Right ventricle myocardium inferior (tissue), 1 donor: ENCODE data around the gene TRIP11. TPM values are rescaled to one million over a fixed set of nuclear protein-coding genes. Genes with fewer than 3 reads are reported as not detected.
A peak's percentile ranks its signal among the peaks of the same experiment; 100 is the strongest.

ENCODE experiments used
- ATAC-seq: fragments of 200-7000 bp; cut with Tn5 transposase; one replicate; pipeline ENCODE4 v1.9.1; 2020; ENCODE audit warnings: mild to moderate bottlenecking, moderate library complexity
- DNase-seq: peaks from one replicate; pipeline ENCODE4 v3.0.0; 2021; ENCODE audit errors: missing footprints
- intact Hi-C: fragments of 100-400 bp; cut with DNase I; formaldehyde crosslinking; loops from one replicate; pipeline ENCODE4 v1.11.0; 2022
- total RNA-seq: library from RNA; stranded (reverse); fragmentation: NEBNext Ultra II Directional; extraction: Animal tissue kit (Norgen Biotek cat#: 25700); gene quantifications from one replicate; pipeline ENCODE4 v1.2.1, GENCODE V29; 2021
- donor health status: DM: no; HTN: yes; CAD: no; lungs with severe emphysema.

TRIP11 gene
- total RNA-seq, 1 donor from 2014 or later = 51.2 TPM

- DNase-seq = no peak
- intact Hi-C loops = no loop called here
Observed at GRCh38 chr14:91931478-91932088, 108.3 kb downstream of the TRIP11 start.

DNA sequence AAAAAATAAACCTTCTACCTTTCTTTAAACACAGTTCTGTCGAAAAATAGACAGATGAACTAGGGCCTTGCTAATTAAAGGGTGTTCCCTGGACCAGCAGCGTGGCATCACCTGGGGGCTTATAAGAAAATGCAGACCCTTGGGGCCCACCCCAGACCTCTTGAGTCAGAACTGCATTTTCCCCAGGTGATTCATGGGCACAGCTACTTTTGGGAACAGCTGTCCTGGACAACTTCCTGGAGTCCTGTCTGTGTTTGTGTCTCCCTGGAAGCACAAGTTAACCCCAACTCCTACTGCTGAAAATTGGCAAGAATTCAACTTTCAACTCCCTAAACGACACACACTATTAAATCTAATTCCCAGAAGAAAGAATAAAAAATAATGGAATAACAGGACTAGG is 110.2 kb downstream of the TRIP11 start:
- intact Hi-C loops = no loop called here
- no peak for ATAC-seq
- no peak for DNase-seq

More at GRCh38 chr14:91931478-91932088, 108.3 kb downstream of the TRIP11 start:
- ATAC-seq = peak; percentile 81

GRCh38 chr14:91927800-91928199 is 112.1 kb downstream of the TRIP11 start:
- no peak for ATAC-seq
- intact Hi-C loops = no loop called here
- no peak for DNase-seq

GRCh38 chr14:91927191-91927590 is 112.7 kb downstream of the TRIP11 start:
- intact Hi-C loops = no loop called here
- ATAC-seq = no peak
- no peak for DNase-seq

DNA sequence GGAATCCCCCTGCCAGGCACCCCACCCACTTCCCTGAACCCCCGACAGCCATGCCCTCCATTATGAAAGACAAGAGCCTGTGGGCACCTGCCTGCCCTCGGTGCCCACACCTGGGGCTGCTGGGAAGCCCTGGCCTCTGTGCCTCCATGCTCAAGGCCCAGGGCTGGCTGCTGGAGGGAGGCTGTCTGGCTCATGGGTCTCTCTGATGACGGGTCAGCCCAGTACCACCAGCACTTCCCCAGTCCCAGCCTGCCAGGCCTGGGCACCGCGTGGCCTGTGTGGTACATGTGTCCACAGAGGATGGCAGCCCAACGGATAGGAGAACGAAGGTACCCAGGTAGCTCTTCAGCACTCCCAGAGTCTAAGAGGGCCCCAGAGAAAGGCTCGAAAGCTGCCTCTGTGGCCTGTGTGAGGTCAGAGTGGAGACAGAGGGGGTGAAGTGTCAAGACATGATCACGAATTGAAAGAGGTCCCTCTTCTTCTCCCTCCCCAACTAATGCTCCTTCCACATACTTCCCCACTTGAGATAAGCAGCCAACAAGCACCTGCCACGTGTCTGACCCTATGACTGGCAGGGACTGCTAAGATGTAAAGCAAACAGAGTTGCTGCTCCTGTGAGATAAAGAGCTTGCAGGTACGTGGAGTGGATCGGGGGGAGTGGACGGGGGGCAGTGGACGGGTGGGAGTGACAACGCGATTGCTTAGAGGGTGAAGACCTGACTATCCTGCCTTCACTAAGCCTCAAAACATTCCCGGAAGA is 113.5 kb downstream of the TRIP11 start:
- intact Hi-C loops = no loop called here
- DNase-seq (no peak), ATAC-seq (no peak)

DNA sequence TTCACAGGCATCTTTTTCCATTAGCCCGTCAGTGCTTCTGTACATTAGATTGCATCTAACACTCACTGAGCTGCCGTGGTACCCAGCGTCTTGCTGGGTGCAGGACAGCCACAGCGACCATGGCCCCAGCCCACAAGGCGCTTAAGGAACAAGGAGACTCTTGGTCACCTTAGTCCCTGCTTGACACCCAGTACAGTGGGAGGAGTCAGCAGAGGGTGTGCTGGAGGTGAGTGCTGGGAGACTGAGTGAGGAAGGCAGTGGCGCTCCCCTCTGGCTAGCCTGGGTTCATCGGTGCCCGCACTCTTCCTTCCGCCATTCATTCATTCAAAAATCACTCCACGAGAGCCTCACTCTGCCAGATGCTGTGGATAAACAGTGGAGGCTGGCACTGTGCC is 114.1 kb downstream of the TRIP11 start:
- ATAC-seq (no peak), DNase-seq (no peak)
- intact Hi-C loops = no loop called here

DNA sequence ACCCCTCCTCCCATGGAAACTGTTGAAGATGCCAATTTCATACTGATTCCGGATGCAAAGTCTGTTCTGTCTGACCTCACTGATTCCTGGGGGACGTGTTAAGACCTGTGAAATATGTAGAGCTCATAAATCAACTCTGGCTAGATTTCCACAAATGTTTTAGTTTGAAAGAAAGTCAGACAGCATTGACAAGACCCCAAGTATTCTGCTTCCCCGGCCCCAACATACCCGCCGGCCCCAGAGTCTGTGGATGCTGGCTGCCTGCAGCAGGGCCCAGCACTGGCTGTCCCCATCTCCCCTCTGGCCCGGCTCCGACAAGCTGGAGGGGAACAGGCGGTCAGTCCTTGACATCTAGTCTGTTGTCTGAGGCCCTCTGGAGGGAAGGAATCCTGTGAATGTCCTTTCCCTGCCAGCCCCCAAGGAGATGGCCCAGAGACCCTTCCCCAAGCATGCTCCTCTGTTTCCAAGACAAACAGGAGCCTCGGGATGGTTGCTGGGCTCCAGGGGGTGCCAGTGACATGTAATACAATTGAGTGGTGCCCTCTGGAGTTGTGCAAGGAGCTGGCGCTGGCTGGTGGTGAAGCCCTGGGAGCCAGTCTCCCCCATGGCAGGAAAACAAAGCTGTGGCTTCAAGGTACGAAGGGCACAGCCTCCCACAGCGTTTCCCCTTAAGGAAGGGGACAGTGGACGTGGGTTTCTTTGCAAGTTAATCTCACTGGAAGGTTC is 114.7 kb downstream of the TRIP11 start:
- no peak for DNase-seq
- peak; percentile 15 for ATAC-seq
- intact Hi-C loops = no loop called here

- no peak for ATAC-seq
- DNase-seq = no peak
Observed at GRCh38 chr14:91920526-91920925, 119.3 kb downstream of the TRIP11 start.

DNA sequence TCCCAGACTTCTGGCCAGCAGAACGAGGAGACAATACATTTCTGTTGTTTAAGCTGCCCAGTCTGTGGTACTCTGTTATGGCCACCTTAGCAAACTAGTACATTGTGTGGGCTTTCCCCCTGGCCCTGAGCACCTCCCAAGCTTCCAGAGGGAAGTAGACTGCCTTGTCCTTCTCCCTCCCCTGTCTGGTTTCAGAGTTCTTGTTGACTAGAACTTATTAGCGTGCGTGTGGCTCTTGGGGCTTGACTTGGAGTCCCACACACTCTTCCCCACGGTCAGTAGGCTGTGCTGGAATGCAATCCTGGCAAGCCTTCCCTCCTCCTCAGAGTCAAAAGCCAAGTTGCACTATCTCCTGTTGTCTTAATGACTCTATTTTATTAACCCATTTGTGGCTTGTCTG is 120.0 kb downstream of the TRIP11 start:
- intact Hi-C loops = loop anchor here (10.0 kb wide), 1 partner anchor 595 kb away; no protein-coding TSS in a partner anchor
- peak; percentile 89 for ATAC-seq
- no peak for DNase-seq

More at GRCh38 chr14:91920526-91920925, 119.3 kb downstream of the TRIP11 start:
- intact Hi-C loops = no loop called here

DNA sequence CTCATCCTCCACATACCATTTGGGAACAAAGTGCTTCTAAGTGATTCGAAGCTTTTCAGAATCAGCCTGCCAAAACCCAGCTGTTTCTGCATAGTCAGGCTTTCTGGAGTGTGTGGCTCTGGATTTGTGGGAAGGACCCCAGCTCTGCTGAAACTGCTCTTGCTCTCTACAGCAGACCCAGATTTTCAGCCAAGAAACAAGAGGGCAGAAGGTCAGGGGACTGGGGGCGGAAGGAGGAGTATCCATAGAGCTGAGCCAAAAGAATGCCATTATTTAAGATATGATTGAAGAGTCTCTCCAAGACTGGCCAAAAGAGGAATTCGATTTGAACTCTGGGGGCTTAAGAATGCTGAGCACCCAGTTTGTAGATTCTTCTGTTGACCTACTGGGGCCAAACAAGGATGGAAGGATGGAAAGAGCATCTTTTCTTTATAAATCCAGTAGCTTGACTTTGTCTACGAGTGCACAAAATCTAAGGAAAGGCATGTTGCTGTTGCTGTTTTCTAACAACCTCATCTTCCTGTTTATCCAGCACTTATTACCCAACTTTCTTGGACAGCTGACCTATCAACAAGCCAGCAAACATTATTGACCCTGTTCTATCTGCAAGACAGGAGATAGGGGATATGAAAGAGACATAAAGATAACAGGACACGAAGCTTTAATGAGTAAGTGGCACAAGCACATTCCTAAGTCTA is 121.5 kb downstream of the TRIP11 start:
- intact Hi-C loops = loop anchor here (10.0 kb wide), 1 partner anchor 594 kb away; no protein-coding TSS in a partner anchor
- peak; percentile 47 for ATAC-seq
- no peak for DNase-seq

Other genes with a start within 250 kb of the TRIP11 start
- 12.6 TPM for gene TC2N, start 172.5 kb downstream of the TRIP11 start, total RNA-seq
- 85.3 TPM for gene FBLN5, start 92.4 kb downstream of the TRIP11 start, total RNA-seq
- 16.9 TPM for gene ATXN3, start 66.5 kb upstream of the TRIP11 start, total RNA-seq
- 635 TPM for gene NDUFB1, start 81.6 kb upstream of the TRIP11 start, total RNA-seq
- 38.8 TPM for gene CPSF2, start 81.9 kb upstream of the TRIP11 start, total RNA-seq